Astrocyte of the cerebellum (primary cell): ENCODE data around the gene NAGLU.
"Not testable (repeated sequence)": the region's sequence is repeated elsewhere in the genome, so short reads cannot be mapped to it uniquely, and the experiment has no call there.

Experiments
- DNase-seq: peaks from one replicate; pipeline ENCODE4 v3.0.0-alpha.2; 2011; ENCODE audit warnings: low read depth
- H3K4me3 ChIP-seq: 2 replicates; pipeline ENCODE4 v1.5.1; 2011; ENCODE audit warnings: mild to moderate bottlenecking, low read depth, low read length, moderate library complexity
- in situ Hi-C: cut with HindIII; loops from 2 replicates; pipeline ENCODE4 v1.10.0; 2017; ENCODE audit warnings: low sequenced_read_pairs
- TF ChIP-seq, protein P1 (sequence below): IDR thresholded peaks from 2 replicates; pipeline ENCODE4 v1.5.1; 2012; ENCODE audit warnings: low read length, low read depth, moderate library complexity, mild to moderate bottlenecking; ENCODE audit errors: missing control alignments

Gene NAGLU

DNA sequence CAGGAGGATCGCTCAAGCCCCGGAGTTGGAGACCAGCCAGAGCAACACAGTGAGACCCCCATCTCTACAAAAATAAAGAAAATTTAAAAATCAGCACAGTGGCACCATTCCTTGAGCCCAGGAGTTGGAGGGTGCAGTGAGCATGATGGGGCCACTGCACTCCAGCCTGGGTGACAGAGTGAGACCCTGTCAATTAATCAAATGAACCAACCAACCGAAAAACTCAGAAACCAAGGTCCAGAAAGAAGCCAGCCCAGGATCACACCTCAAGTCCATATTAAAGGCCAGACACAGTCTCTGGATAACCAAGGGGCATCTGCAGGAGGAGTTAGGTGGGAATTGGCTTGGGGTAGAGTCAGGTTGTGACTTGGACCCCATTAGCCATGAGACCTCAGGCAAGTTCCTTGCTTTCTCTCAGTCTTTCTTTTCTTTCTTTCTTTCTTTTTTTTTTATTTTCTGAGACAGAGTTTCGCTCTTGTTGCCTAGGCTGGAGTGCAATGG lies 19.1 kb downstream of the NAGLU start:
- TF ChIP-seq, protein P1, sequence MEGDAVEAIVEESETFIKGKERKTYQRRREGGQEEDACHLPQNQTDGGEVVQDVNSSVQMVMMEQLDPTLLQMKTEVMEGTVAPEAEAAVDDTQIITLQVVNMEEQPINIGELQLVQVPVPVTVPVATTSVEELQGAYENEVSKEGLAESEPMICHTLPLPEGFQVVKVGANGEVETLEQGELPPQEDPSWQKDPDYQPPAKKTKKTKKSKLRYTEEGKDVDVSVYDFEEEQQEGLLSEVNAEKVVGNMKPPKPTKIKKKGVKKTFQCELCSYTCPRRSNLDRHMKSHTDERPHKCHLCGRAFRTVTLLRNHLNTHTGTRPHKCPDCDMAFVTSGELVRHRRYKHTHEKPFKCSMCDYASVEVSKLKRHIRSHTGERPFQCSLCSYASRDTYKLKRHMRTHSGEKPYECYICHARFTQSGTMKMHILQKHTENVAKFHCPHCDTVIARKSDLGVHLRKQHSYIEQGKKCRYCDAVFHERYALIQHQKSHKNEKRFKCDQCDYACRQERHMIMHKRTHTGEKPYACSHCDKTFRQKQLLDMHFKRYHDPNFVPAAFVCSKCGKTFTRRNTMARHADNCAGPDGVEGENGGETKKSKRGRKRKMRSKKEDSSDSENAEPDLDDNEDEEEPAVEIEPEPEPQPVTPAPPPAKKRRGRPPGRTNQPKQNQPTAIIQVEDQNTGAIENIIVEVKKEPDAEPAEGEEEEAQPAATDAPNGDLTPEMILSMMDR: no peak
- in situ Hi-C loops: no loop called here
- no peak for DNase-seq
- H3K4me3 ChIP-seq: peak overlapping the region; percentile 75

DNA sequence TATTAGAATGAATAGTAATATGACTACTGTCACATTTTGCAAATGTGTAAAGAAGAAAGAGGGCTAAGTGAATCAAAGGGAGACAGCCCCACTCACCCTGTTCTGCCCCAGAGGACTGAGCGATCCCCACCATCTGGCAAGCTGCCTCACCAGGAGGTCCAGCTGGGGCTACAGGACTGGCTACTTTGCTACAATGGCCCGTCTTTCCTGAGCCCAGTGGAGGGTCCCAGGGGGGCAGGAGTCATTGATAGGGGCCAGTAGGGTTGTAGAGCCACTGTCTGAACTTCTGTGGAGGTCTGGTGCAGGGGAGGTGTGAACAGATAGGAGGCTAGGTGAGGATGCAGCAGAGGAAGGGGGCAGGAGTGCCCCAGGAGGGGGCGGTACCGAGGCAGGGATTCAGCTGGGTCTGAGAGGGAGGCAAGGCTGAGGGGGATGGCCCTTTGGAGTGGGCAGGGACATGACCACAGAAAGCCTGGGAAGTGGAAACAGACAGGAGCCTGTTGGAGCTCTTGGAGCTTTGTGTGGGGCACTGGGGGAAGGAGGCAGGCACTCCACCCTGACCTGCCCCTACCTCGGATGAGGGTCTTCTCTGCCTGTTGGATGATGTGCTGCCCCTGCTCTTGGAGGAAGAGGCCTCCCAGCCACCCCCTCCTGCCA lies 20.0 kb downstream of the NAGLU start:
- H3K4me3 ChIP-seq, in situ Hi-C loops, DNase-seq: not testable (repeated sequence)

DNA sequence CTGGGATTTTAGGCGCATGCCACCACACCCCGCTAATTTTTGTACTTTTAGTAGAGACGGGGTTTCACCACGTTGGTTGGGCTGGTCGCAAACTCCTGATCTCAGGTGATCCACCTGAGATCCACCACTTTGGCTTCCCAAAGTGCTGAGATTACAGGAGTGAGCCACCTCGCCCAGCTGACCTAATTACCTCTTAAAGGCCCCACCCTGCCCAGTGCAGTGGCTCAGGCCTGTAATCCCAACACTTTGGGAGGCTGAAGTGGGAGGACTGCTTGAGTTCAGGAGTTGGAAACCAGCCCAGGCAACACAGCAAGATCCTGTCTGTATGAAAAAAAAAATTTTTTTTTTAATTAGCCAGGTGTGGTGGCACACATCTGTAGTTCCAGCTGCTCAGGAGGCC lies 23.0 kb downstream of the NAGLU start:
- TF ChIP-seq, protein P1: no peak
- DNase-seq: no peak
- no peak overlapping the region for H3K4me3 ChIP-seq
- in situ Hi-C loops: no loop called here

DNA sequence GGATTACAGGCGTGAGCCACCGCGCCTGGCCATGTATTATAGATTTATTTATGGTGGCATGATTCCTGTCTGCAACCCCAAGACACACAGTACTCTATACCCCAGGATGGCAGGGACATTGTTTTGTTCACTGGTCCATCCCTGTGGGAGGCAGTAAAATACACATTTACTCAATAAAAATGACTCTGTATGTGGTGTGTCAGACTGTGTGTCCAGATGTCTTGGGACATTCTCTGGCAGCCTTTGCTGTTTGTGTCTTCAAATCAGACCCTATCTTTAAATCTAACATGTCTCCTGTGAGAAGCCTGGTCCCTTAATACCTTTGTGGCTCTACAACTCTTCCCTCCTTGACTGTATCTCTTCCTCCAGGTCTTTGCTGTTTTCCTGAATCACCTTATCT lies 24.2 kb downstream of the NAGLU start:
- DNase-seq: no peak
- TF ChIP-seq, protein P1: no peak
- in situ Hi-C loops: no loop called here

DNA sequence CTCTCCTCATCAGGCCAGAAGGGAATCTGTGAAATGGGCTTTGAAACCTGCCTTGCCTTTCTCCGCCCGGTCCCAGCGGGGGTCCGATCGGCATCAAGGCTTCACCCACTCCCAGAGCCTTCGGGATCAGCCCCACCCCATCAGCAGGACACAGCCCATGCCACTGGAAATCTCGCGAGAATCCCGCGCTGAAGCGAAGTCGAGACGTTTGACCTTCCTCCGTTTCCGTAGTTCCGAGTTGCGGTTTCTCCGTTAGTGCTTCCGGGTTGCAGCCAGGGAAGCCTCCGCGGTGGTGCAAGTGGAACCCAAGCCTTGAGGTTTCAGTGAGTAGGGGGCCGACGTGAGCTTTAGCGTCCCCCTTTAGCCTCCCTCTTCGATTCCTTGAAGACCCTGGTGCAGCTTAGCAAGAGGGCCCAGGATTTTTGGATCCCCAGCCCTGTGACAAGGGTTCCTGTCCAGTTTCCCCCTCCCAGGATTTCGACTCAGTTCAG lies 25.9 kb downstream of the NAGLU start, which contains the start of gene COASY:
Gene COASY (plus strand): TSS at position 252 of the 491 bp plus-strand sequence. CDS start 475 bp downstream, outside the sequence.
- in situ Hi-C loops: no loop called here
- H3K4me3 ChIP-seq: peak within 1 kb of the TSS; percentile 68
- TF ChIP-seq, protein P1: no peak
- DNase-seq: peak; percentile 94

More for the DNA sequence above, 24.2 kb downstream of the NAGLU start:
- H3K4me3 ChIP-seq: no peak overlapping the region

DNA sequence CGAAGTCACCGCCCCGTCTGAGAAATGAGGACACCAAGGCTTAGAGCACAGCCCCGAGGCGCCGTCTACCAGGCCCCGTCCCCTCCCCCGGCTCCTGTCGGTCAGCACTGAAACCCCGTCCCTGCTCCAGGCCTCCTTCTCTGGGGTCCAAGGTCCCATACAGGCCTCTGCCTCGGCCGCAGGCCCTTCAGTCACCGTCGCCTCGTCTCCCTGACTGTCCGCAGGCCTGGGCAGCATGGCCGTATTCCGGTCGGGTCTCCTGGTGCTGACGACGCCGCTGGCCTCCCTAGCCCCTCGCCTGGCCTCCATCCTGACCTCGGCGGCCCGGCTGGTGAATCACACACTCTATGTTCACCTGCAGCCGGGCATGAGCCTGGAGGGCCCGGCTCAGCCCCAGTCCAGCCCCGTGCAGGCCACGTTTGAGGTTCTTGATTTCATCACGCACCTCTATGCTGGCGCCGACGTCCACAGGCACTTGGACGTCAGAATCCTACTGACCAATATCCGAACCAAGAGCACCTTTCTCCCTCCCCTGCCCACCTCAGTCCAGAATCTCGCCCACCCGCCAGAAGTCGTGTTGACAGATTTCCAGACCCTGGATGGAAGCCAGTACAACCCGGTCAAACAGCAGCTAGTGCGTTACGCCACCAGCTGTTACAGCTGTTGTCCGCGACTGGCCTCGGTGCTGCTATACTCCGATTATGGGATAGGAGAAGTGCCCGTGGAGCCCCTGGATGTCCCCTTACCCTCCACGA lies 26.5 kb downstream of the NAGLU start:
- no peak for DNase-seq
- TF ChIP-seq, protein P1: no peak
- in situ Hi-C loops: no loop called here
- peak overlapping the region; percentile 68 for H3K4me3 ChIP-seq

DNA sequence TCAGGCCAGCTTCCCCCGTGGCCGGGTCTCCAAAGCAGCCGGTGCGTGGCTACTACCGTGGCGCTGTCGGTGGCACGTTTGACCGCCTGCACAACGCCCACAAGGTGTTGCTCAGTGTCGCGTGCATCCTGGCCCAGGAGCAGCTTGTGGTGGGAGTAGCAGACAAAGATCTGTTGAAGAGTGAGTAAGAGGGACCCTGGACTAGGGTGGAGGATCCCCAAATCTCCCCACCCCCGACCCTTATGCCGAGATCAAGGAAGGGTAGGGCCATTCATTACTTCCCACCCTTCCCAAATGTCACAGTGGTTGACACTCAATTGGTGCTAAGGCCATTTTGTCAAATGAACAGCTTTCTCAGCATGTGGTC lies 27.1 kb downstream of the NAGLU start:
- no peak for DNase-seq
- in situ Hi-C loops: no loop called here
- H3K4me3 ChIP-seq: peak overlapping the region; percentile 68
- TF ChIP-seq, protein P1: no peak
